Stimulated activated CD4-positive, alpha-beta T cell treated with anti-CD3 and anti-CD28 coated beads, Interleukin-12 subunit alpha, Interleukin-12 subunit beta, amount 100 ng/mL, for 48 hours (primary cell): ENCODE data around the gene TUBAL3.
"Not testable (repeated sequence)": the region's sequence is repeated elsewhere in the genome, so short reads cannot be mapped to it uniquely, and the experiment has no call there.

Experiments used
- DNase-seq, 3 donors: peaks; one replicate each; pipeline ENCODE4 v3.0.0-alpha.2; 2020; ENCODE audit warnings: low read depth in 2 of 3, low spot score in 1 of 3

Gene TUBAL3

GRCh38 chr10:5381187-5381586, 23.4 kb downstream of the TUBAL3 start:
- no peak for DNase-seq

- not testable (repeated sequence) for DNase-seq
Measured at GRCh38 chr10:5380395-5380794, 24.2 kb downstream of the TUBAL3 start.

GRCh38 chr10:5379202-5379601, 25.4 kb downstream of the TUBAL3 start:
- DNase-seq, result not testable (repeated sequence)

DNA sequence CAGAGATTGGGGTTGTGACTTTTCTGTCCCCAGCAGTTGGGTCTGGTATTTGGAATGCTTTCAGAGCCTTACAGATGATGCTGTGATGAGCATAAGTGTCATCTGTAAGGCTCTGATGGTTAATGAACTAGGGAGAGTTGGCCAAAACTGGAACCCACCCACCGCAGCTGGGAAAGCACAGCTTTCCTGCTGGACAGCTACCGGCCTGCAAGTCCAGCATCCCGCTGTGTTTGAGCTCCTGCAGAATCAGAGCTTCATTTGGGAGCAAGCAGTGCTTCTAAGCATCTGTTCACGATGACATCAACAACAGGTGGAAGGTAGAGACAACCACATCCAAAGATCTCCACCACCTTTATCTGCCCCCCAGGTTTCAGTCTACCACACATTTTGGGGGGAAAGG, 28.2 kb downstream of the TUBAL3 start:
- DNase-seq, result no peak

DNA sequence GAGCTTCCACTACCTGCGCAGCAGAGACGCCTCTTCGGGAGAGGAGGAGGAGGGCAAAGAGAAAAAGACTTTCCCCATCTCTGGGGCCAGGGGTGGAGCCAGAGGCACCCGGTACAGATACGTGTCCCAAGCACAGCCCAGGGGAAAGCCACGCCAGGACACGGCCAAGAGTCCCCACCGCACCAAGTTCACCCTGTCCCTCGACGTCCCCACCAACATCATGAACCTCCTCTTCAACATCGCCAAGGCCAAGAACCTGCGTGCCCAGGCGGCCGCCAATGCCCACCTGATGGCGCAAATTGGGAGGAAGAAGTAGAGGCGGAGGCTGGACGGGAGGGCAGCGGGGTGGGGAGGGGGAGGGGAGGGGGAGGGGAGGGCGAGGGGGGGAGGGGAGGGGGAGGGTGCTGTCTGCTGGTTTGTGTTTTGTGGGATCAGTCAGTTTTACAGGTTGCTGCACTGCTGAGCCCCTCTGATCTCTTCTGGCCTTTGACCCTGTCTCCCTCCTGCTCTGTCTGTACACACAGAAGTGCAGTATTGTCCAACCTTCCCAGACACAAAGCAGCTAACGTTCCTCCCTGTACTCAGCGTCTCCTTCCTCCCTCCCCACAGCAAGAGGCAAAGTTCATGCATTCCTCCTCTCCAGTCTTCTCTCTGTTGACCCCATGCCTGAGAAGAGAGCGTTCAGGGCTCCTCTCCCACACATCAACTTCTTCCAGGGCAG, 30.6 kb downstream of the TUBAL3 start:
- DNase-seq, result no peak

- DNase-seq, result no peak
Measured at GRCh38 chr10:5373307-5373706, 31.3 kb downstream of the TUBAL3 start.

- no peak for DNase-seq
Measured at GRCh38 chr10:5370493-5371352, 33.9 kb downstream of the TUBAL3 start.

DNA sequence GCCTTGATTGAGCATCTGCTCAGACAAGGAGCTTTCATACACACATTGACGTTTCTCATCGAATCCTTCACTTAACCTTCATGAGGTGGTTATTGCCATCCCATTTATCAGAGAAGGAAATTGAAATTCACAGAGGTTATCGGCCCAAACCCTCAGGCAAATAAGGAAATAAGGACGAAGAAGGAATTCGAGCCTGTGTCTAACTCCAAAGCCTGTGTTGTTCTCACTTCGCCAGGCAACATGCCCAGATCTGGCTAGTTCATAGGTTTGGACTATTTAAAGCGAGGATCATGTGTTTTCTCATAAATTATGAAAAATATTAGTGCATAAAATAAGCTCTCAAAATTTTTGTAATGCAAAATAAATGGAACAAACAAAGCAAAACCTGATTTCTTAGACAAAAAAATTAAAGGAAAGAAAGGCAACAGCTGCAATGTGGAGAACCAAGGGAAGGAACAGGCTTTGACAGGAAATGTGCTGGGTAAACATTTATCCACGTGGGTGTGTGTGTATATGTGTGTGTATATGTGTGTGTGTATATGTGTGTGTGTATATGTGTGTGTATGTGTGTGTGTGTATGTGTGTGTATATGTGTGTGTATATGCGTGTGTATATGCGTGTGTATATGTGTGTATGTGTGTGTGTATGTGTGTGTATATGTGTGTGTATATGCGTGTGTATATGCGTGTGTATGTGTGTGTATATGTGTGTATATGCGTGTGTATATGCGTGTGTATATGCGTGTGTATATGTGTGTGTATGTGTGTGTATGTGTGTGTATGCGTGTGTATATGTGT, 35.1 kb downstream of the TUBAL3 start:
- no peak for DNase-seq

GRCh38 chr10:5365928-5366327, 38.7 kb downstream of the TUBAL3 start:
- DNase-seq, result no peak

- DNase-seq, result no peak
Measured at GRCh38 chr10:5364890-5365338, 39.7 kb downstream of the TUBAL3 start, which contains the start of gene UCN3. TSS of gene UCN3 (plus strand) at chr10:5364966. CDS start at chr10:5373721, 8,755 bp downstream.

DNA sequence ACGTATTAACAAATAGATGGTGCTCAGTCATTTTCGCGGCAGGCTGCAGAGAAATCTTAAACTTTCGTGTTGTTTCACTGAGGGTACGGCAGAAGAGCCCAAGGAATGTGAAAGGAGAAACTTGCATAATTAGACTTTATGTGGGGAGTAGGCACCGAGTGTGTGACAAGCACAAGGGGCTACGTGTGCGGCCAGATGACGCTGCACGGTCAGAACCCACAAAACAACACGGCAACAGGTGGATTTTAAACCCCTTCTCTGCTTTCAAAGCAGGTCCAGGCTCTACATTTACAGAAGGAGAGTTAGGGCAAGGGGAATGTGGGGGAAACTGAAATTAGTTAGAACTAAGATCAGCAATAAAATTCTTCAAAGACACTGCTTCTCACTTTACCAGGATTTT, 40.3 kb downstream of the TUBAL3 start:
- no peak for DNase-seq

- DNase-seq, result no peak
Measured at GRCh38 chr10:5362873-5363272, 41.8 kb downstream of the TUBAL3 start.

GRCh38 chr10:5361966-5362365, 42.7 kb downstream of the TUBAL3 start:
- DNase-seq, result no peak

DNA sequence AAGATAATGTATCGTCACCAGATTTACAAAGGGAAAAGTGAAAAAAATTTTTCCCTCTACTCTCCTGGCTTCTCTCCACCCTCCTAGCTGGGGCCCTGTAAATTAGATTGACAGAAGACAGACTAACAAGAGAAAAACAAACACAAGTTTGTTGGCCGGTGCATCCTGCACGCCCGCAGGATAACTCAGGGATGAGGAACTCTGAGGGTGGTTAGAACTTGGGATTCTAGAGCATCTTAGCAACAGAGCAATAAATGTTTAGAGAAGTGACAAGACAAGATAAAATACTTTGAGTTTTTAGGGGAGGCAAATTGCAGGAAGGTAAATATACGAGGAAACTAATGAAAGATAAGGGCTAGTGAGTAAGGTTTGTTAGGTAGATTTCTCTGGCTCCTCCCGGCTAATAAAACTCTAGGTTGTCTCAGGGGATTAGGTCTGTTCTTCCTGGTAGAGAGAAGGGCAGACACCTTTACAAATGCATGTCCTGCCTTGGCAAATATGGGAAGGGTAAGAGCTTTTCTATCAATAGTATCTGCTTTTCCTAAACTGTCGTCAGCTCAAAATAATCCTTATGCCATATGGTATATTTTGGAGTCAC, 44.2 kb downstream of the TUBAL3 start:
- DNase-seq, result no peak

DNA sequence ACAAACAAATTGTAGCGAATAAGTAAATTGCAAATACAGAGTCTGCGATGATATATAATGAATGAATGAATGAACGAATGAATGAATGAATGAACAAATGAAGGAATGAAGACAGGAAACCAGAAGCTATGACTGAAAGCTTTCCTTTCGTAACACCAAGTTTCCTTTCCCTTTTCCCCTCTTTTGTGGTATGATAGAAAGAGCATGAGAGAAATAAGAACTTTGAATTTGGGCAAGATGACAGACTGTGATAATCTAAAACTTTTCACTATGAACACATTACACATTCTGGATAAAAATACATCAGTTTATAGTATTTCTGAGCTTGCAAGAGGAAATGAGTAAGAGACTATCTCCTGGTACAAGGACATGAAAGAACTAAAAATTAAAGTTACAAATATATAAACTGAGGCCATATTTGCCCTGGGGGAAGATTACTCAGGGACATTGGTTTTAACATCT, 48.3 kb downstream of the TUBAL3 start:
- no peak for DNase-seq

GRCh38 chr10:5355594-5356301, 48.9 kb downstream of the TUBAL3 start:
- no peak for DNase-seq

GRCh38 chr10:5354068-5354467, 50.6 kb downstream of the TUBAL3 start:
- DNase-seq, result no peak

GRCh38 chr10:5349362-5349761, 55.3 kb downstream of the TUBAL3 start:
- DNase-seq, result no peak

GRCh38 chr10:5346881-5347280, 57.7 kb downstream of the TUBAL3 start:
- DNase-seq, result no peak

GRCh38 chr10:5344746-5345145, 59.9 kb downstream of the TUBAL3 start:
- DNase-seq, result no peak
